Stimulated activated CD4-positive, alpha-beta T cell treated with anti-CD3 and anti-CD28 coated beads, Interleukin-15, amount 100 ng/mL, for 1 hour (primary cell): ENCODE results near the gene SPI1.

ENCODE experiments used
- DNase-seq, 2 donors: peaks; one replicate each; pipeline ENCODE4 v3.0.0-alpha.2; 2020; ENCODE audit warnings: low read depth in 1 of 2, low spot score in 1 of 2

SPI1 gene

DNA sequence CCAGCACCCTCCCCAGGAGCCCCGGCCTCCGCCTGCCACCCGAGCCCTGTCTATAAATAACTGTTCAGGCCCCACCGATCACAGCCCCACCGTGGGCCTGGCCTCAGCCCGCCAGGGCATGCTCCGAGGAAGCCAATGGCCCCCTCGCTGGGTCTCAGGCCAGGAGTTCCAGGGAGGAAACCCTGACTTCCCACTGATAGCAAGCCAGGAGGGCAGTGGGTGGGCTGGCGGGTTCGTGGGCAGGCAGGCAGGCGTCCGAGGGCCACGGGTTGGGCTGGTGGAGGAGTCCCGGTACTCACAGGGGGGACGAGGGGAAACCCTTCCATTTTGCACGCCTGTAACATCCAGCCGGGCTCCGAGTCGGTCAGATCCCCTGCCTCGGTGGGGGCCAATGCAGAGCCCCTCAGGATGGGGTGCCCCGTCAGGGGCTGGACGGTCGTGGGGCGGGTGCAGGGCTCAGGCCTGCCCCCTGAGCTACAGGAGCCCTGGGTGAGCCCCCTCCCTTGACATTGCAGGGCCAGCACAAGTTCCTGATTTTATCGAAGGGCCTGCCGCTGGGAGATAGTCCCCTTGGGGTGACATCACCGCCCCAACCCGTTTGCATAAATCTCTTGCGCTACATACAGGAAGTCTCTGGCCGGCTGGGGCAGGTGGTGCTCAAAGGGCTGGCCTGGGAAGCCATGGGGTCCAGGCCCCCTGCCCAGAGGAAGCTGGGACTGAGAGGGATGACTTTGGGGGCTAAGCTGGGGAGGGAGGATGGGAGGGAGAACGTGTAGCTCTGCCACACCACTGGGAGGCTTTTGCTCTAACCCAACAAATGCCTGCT, at the start of gene SPI1:
SPI1 (minus strand) TSS at position 538 of the 826 bp plus-strand sequence; CDS start at position 344, 194 bp downstream.
- no peak for DNase-seq

DNA sequence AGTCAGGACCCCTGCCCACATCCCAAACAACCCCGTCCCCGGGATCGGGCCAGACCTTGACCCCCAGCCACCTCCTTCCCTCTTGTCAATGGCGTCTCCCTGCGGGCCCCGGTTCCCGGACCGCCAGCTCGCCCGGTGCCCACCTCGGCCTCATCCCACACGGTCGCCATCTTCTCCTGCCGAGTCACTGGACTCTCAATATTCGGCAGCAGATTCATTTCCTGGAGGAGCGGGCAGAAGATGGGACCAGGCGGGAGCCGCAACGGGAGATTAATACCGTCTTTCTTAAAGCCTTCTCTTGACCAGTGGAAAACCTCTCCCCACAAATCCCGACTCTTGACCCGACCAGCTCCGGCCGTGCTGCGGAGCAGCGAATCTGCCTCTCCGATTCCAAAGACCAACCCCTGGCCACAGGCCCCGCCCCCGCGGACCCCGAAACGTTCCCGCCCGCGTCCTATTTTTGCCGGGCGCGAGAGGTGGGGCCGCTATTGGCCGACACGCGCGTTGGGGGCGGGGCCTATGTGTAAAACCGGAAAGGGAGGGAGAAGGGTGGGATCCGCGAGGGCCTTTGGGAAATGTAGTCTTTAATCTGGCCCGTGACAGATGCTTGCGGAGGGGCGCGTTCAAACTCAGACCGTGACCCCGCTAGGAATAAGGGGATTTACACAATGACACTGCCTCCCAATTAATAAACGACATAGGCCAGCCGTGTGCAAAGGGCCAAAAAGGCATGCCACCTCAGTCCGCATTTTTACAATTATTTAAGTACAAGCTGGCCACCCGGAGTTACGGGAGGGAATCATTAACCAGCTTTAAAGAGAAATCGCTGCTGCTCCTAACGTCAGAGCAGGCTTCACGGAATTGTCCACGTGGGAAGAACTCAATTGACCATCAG, 48.0 kb upstream of the SPI1 start, which contains the start of gene PSMC3:
PSMC3 (minus strand) TSS at position 378 of the 895 bp plus-strand sequence; CDS start at position 218, 160 bp downstream.
- DNase-seq, result peak; percentile 97 to 99

DNA sequence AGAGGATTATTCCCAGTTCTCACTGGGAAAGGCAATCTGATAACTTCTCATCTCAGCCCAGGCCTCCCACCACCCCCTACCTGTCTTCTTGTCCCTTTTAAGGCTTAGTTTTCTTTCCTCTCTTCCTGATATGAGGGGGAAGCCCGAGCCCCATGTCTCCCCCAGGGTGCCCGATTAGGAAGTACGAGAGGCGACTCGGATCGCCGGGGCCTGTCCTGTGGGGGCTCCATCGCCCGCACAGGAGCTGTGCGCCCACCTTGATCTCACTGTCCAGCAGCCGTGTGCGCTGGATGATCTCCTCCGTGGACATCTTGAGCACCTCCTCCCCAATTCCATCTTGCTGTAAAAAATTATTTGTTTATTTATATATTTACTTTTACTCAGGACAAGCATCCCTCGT, 47.3 kb upstream of the SPI1 start:
- DNase-seq, result no peak

DNA sequence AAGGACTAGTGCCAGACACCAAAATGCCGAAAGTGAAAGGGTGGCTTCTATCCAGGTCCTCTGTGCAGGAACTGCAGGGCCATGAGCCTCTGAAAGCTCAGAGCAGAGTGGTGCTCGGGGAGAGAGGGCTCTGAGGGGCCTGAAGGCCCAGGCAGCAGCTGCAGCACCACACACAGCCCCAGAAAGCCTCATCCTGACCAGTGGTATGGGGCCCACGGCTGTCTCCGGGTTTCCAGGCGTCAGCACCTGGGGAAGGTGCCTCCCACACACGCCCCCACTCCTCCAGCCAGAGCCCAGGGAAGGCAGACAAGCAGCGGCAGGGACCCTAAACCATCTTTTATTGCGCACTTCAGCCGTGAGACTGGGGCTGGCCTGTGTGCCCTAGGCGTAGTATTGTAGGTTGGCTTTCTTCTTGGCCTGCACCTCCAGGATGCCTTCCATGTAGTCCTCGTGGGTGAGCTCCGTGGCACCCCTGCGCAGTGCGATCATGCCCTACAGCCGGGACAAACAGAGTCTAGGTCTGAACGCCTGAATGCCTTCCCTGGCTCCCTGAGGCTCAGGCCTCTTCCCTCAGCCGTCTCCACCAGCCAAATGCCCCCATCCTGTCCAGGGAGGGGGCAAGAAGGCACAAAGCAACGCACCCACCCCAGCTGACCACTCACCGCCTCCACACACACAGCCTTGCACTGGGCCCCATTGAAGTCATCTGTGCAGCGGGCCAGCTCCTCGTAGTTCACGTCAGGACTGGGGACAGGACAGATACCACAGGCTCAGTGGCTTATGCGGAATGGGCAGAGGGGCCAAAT, 40.3 kb upstream of the SPI1 start:
- DNase-seq, result no peak

DNA sequence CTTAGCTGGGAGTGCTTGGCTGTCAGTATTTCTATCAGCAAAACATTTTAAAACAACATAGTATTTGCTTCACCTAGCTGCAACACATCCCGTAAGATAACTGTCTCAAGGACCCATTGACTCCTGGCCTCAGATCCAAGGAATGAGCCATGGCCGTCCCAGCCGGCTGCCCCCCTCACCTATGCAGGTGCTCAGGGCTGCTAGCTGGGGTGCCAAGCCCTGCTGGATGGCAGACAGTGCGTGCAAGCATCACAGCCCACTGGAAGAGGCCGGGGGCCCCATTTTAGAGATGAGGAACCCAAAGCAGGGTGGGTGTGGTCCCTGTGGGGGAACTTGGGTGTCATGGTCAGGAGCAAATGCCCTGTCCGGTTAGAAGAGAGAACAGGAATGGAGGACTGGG, 39.4 kb upstream of the SPI1 start:
- no peak for DNase-seq

DNA sequence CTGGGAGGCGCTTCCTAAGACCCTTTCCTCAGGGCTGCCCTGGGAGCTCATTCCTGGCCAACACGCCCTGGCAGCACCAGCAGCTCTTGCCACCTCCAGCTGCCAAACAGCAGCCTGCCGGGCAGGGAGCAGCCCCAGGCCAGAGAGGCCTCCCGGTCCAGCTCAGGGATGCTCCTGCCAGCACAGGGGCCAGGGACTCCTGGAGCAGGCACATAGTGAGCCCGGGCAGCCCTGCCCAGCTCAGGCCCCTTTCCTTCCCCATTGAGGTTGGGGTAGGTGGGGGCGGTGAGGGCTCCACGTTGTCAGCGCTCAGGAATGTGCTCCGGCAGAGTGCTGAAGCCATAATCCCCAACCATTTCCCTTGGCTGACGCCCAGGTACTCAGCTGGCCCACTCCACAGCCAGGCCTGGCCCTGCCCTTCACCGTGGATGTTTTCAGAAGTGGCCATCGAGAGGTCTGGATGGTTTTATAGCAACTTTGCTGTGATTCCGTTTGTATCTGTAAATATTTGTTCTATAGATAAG, 37.7 kb upstream of the SPI1 start:
- DNase-seq, result no peak

DNA sequence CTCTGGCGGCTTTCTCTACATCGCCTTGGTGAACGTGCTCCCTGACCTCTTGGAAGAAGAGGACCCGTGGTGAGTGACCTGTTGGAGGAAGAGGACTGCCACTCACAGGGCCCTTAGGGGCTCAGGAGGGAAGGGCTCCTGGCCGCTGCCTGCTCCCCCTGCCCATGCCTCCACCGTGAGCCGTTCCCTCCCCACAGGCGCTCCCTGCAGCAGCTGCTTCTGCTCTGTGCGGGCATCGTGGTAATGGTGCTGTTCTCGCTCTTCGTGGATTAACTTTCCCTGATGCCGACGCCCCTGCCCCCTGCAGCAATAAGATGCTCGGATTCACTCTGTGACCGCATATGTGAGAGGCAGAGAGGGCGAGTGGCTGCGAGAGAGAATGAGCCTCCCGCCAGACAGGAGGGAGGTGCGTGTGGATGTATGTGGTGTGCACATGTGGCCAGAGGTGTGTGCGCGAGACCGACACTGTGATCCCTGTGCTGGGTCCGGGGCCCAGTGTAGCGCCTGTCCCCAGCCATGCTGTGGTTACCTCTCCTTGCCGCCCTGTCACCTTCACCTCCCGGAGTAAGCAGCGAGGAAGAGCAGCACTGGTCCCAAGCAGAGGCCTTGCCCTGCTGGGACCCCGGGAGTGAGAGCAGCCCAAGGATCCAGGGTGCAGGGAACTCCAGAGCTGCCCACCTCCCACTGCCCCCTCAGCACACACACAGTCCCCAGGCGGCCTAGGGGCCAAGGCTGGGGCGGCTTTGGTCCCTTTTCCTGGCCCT, 36.9 kb upstream of the SPI1 start:
- no peak for DNase-seq

DNA sequence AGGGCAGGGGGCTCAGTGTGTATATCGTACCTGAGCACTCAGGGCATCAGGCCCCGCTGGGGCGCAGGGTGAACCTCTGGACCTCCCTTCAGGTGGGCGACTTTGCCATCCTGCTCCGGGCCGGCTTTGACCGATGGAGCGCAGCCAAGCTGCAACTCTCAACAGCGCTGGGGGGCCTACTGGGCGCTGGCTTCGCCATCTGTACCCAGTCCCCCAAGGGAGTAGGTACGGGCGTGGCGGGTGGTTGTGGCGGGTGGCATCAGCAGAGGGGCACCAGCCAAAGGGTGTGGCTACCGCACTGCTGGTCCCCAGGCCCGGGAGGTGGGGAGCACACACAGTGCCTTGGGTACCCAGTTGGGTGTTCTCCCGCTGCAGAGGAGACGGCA, 36.3 kb upstream of the SPI1 start:
- no peak for DNase-seq

DNA sequence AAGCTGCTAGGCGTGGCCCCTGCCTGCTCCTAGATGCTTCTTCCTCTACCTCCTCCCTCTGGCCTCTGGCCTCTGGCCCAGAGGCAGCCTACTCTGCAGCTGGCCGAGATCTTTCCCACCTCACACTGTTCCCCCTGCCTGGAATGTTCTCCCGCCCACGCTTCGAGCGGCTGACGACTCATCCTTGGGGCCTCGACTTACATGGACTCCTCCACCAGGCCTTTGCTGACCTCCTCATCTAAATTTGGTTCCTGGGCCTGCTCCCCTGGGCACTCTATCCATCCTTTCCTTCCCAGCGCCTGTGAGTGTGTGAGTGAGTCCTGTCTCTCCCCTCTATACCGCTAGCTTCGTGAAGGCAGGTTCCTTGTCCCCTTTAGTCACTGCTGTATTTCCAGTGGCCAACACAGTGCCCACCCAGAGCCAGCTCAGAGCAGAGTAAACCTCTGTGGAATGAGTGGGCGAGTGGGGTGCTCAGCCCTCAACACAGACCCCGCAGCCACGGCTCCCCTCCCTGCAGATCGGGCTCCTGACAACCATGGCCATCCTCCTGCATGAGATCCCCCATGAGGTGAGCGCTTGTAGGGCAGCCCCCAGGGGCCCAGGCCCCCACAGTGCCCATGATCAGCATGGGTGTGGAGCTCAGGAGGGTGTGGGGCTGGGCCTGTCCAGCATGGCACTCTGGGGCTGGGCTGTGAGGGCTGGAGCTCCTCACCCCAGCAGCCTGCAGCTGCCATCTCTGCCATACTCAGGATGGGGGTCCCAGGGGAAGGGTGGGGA, 35.7 kb upstream of the SPI1 start:
- DNase-seq, result no peak

DNA sequence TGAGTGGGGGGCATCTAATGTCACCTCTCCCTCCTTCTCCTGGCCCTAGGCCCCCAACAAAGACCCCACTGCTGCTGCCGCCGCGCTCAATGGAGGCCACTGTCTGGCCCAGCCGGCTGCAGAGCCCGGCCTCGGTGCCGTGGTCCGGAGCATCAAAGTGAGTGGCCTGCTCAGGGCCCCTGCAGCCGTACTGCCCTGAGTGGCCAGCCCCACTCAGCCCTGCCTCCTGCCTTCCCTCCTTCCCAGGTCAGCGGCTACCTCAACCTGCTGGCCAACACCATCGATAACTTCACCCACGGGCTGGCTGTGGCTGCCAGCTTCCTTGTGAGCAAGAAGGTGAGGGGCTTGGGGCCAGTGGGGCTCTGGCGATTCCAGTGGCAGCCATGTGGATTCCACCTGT, 35.0 kb upstream of the SPI1 start:
- no peak for DNase-seq

DNA sequence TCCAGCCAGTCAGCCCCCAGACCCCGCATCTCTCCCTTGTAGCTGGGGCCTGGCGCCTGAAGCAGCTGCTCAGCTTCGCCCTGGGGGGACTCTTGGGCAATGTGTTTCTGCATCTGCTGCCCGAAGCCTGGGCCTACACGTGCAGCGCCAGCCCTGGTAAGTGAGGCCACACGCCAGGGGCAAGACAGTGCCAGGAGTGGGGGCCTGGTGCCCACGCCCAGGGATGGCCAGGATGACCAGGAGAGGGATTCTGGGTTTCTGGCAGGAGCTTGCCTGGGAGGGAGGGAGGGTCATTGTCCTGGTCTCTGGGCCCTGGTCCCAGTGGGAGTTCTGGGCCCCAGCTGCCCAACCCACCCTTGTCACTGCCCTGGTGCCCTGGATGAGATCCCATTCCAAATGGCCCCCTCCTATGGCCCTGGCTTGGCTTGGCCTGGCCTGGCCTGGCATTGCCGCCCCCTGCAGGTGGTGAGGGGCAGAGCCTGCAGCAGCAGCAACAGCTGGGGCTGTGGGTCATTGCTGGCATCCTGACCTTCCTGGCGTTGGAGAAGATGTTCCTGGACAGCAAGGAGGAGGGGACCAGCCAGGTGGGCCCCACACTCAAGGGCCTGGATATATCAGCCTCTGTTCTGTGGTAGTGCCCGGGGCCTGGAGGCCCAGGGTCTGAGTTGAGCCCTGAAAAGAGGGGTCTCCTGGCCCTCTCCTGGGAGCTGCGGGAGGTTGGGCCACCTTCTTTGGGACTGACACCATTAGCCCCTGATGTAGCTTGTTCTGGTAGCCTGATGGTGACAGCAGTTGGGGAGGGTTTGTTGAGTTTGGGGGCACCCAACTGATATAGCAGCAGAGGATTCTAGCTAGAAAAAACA, 33.8 kb upstream of the SPI1 start:
- peak in 1 of 2 donors; percentile 47 for DNase-seq

DNA sequence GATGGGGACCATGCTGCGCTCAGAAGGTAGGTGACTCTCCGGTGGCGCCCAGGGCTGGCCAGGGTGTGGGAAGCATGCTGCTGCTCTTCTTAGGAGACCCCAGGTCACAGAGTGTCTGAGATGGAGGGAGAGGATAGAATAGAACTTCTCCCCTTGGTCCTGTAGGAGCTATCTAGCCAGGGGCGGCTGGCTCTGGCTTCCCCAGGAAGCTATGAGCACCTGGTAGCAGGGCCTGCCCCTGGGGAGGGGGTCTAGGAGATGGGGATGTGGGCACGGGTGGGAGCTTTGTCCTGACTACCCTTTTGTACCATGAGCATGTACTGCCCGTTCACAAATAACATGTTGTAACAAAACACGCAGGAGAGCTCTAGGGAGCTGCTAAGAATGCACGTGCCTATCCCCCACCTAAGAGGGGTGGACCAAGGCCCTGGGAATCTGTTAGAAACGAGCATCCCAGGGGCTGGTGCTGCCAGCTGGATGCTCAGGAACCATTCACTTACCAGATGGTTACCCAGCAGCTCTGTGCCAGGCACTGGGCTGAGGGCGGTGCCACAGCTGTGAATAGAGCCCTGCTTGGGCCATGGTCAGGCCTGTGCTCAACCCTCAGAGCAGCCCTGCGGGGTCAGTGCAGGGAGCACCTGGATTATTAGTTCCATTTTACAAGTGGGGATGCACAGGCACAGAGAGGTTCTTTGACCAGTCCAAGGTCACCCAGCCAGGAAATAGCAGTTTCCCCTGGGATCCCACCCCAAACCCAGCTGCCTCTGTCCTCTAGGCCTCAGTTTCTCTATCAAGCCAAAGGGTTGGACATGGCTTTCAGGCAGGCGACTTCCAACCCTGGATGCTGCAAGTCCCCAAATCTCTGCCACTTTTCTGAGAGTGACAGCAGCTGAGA, 32.3 kb upstream of the SPI1 start:
- no peak for DNase-seq

DNA sequence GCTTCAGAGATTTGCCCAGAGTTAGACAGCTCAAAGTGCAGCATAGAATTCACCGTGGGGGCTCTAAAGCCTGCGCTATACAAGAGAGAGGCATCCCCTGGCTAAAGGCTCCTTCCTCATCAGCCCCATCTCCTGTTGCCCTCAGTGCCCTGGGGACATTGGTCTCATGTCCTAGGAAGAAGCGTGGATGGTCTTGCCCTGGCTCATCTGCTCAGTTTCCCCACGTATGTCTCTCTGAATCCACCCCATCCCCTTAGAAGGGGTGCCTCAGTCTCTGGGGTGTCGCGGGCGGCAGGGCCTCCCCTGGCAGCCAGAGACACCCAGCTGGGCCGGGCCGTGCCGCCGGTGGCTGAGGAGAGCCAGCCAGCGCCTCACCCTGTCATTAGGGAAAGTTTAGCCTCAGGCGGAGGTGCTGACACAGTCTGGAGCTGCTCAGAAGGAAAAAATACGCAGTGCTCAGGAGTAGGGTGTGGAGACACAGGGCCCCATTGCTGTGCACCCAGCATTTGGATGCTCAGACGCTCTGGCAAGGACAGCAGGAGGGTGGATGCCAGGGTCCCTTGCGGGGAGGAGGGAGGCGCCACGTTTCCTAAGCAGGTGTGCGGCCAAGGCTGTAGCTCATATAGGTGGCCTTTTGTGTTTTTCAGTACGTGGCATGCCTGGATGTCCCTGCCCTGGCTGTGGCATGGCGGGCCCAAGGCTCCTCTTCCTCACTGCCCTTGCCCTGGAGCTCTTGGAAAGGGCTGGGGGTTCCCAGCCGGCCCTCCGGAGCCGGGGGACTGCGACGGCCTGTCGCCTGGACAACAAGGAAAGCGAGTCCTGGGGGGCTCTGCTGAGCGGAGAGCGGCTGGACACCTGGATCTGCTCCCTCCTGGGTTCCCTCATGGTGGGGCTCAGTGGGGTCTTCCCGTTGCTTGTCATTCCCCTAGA, 31.4 kb upstream of the SPI1 start:
- DNase-seq, result no peak

DNA sequence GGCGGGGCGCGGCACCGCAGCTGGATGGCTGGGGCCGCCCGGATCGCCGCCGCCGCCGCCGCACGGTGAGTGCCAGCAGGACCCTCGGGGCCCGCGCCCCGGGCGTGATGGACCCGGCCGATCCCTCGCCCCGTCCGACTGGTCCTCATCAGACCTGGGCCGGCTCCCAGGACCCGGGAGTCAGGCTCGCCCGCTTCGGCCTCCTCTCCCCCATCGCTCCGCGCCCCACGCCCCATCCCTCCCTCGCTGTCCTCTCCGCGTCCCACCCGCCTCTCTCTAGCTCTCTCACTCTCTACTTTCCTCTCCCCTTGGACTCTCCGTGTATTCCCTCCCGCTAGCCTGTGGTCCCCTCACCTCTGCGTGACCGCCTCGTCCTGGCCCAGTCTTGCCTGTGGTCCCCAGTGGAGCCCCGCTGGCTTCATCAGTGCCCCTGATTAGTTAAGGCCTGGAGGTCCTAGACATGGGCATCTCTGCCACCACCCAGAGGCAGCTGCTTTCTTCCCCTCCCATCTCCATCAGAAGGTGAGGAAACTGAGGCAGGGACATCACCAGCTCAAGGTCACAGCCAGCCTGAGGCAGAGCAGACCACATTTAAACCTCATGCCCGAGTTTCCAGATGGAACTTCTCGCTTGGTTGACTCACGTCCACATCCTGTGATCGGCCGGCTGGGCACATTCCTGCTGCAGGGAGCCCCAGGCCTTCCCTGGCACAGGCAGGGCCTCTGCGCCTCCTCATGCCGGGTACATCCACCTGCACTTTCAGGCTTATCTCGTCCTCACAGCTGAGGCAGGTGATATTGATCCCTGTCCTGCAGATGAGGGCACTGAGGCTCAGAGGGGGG, 30.5 kb upstream of the SPI1 start:
- no peak for DNase-seq

DNA sequence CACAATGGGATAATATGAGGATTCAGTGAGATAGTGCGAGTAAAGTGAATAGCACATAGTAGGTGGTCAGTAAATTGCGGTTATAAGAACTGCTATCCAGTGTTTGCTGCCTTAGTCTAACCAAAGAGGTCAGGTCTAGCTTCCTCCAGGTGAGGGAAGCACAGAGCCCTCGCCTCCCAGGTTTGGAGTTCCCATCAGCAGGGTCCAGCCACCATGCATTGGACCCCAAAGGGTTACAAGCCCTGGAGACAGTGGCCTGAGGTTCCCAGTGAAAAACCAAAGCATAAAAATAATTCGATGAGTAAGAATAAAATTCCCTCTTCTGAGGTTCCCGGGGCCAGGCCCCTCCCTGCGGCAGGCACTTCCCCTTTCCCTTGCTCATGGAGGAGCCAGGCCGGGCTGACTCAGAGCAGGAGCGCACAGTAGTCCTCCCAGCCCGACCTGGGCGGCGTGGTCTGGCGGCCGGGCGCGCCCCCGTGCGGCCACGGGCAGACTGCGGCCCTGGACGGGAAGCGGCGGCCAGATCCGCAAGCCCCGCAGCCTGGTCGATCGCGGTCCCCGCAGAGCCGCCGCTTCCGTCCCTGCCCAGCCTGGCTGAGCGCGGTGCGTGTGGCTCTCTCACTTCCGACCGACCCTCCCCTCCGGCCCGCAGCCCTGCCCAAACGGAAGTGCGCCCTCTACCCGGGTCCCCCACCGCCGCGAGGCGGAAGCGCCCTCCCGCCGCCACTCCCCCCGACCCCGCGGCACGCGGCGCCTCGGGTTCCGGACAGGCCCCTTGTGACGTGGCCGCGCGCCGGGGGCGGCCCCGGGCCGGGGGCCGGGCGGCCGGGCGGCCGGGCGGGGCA, 29.6 kb upstream of the SPI1 start, which contains the start of gene SLC39A13:
SLC39A13 (plus strand) TSS at position 845 of the 845 bp plus-strand sequence. CDS start 1,505 bp downstream, outside the sequence.
- peak; percentile 90 to 92 for DNase-seq
